Activated naive CD4-positive, alpha-beta T cell treated with anti-CD3 and anti-CD28 coated beads for 36 hours (primary cell): ENCODE results near the gene NCKAP5. TPM values are rescaled to one million over a fixed set of nuclear protein-coding genes. Genes with fewer than 3 reads are reported as not detected.

Source experiments
- CTCF ChIA-PET: fragments of 350-600 bp; sonication (Branson Sonifier 250); formaldehyde crosslinking; loops from one replicate; lab custom pipeline; 2021; ENCODE audit warnings: antibody characterized with exemption; lab: Charles Lee
- DNase-seq: peaks from one replicate; pipeline ENCODE4 v3.0.0-alpha.2; 2020
- H3K27ac Mint-ChIP-seq: one replicate; pipeline ENCODE4 v1.8.0; 2021; ENCODE audit warnings: mild to moderate bottlenecking, mixed read lengths
- H3K27me3 Mint-ChIP-seq: one replicate; pipeline ENCODE4 v1.8.0; 2021; ENCODE audit warnings: low read depth, mixed read lengths
- H3K36me3 Mint-ChIP-seq: one replicate; pipeline ENCODE4 v1.8.0; 2021; ENCODE audit warnings: low read depth, mixed read lengths
- H3K4me1 Mint-ChIP-seq: one replicate; pipeline ENCODE4 v1.8.0; 2021; ENCODE audit warnings: low read depth, mixed read lengths
- H3K4me3 Mint-ChIP-seq: one replicate; pipeline ENCODE4 v1.8.0; 2021; ENCODE audit warnings: mild to moderate bottlenecking, moderate library complexity, mixed read lengths
- H3K9me3 Mint-ChIP-seq: one replicate; pipeline ENCODE4 v1.8.0; 2021; ENCODE audit warnings: mixed read lengths
- intact Hi-C: fragments of 100-400 bp; cut with micrococcal nuclease; formaldehyde crosslinking; loops from one replicate; pipeline ENCODE4 v1.15.1; 2023
- total RNA-seq, 2 experiments: library from RNA; stranded (reverse); gene quantifications; one replicate each; pipeline ENCODE4 v1.2.3, GENCODE V29; 2021

NCKAP5 gene
- total RNA-seq, 2 experiments from 2014 or later, result not detected

DNA sequence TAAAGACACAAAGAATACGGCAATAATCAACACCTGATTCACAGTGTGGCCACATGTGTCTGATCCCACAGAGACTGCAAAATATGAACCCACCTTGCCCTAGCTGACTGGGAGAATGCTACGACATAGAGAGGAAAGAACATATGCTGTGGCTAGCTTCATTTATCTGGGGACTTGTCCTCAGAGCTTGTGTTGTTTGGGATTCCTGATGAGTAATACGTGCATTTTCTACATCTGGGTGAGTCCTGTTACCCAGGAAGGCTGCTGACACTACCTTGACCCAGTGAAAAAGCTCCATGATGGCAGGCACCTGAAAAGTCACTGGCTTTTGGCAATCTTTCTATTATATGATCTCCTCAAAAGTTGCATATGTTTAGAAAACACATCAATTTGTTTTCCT is 470.6 kb downstream of the NCKAP5 start:
- intact Hi-C loops, result no loop called here
- CTCF ChIA-PET, result no interaction called here
- H3K4me1 Mint-ChIP-seq, result no peaks in the 10 kb centered on the region
- H3K36me3 Mint-ChIP-seq, result no peaks in the 10 kb centered on the region
- H3K4me3 Mint-ChIP-seq, result no peak overlapping the region
- H3K9me3 Mint-ChIP-seq, result no peaks in the 10 kb centered on the region
- DNase-seq, result no peak
- no peaks in the 10 kb centered on the region for H3K27me3 Mint-ChIP-seq
- no peak overlapping the region for H3K27ac Mint-ChIP-seq

GRCh38 chr2:133092571-133092970 is 475.7 kb downstream of the NCKAP5 start:
- no peak for DNase-seq
- CTCF ChIA-PET, result no interaction called here

DNA sequence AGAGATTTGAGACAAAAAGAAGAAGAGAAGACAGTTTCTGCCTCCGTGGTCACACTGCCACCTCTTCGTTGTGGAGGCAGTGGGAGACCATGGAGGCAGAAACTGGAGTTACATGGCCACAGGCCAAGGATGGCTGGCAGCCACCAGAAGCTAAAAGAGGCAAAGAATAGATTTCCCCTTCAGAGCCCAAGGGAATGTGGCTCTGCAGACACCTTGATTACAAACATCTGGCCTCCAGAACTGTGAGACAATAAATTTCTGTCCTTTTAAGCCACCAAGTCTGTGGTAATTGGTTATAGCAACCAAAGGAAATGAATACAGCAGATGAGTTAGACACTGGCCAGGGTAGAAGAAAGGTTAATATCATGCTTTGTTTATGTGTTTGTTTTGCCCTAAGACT is 477.9 kb downstream of the NCKAP5 start:
- Mint-ChIP-seq H3K4me1 (no peaks in the 10 kb centered on the region), H3K27ac (no peak overlapping the region), H3K9me3 (peaks cover 1% of the 10 kb centered on the region), H3K36me3 (no peaks in the 10 kb centered on the region), H3K27me3 (no peaks in the 10 kb centered on the region), H3K4me3 (no peak overlapping the region)
- DNase-seq, result no peak
- intact Hi-C loops, result no loop called here
- CTCF ChIA-PET, result no interaction called here

More at GRCh38 chr2:133092571-133092970, 475.7 kb downstream of the NCKAP5 start:
- intact Hi-C loops, result no loop called here
- Mint-ChIP-seq H3K27me3 (no peaks in the 10 kb centered on the region), H3K27ac (no peak overlapping the region), H3K4me1 (no peaks in the 10 kb centered on the region), H3K36me3 (no peaks in the 10 kb centered on the region), H3K9me3 (no peaks in the 10 kb centered on the region), H3K4me3 (no peak overlapping the region)

DNA sequence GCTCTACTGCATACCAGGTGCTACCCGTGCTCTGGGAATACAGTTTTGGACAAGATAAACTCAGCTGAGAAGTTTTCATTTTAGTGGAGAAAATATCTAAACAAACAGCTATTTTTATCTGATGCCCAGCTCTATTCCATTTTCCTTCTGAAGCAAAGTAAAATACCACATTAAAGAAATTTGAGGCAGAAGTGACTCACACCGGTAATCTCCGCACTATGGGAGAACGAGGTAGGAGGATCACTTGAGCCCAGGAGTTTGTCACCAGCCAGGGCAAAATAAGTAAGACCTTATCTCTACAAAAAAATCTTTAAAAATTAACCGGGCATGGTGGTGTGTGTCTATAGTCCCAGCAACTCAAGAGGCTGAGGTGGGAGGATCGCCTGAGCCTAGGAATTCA is 482.1 kb downstream of the NCKAP5 start:
- H3K4me3 Mint-ChIP-seq, result no peak overlapping the region
- CTCF ChIA-PET, result no interaction called here
- peaks cover 4% of the 10 kb centered on the region for H3K9me3 Mint-ChIP-seq

DNA sequence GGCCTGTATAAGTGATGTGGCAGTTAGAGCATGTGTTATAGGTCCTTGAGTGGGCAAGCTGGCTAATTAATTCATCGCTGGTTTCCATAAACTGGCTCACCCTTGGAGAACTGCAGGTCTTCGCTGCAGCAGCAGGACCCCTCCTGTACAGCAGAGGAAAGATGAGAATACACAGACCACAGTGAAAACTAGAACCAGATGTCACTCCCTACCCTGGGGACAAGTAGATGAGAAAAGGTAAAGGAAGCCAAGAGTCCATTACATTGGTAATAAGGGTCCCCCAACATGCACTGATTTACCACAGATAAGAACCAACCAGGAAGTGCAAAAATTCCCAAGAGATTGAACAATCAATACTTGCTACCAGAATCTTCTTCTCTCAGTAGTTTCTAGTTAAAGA is 482.6 kb downstream of the NCKAP5 start:
- no peak for DNase-seq
- intact Hi-C loops, result no loop called here
- no peaks in the 10 kb centered on the region for H3K27me3 Mint-ChIP-seq
- no peak overlapping the region for H3K4me3 Mint-ChIP-seq
- no peaks in the 10 kb centered on the region for H3K36me3 Mint-ChIP-seq
- no peaks in the 10 kb centered on the region for H3K4me1 Mint-ChIP-seq
- no peak overlapping the region for H3K27ac Mint-ChIP-seq
- peaks cover 4% of the 10 kb centered on the region for H3K9me3 Mint-ChIP-seq
- CTCF ChIA-PET, result no interaction called here

More for the DNA sequence above, 482.1 kb downstream of the NCKAP5 start:
- Mint-ChIP-seq H3K4me1 (no peaks in the 10 kb centered on the region), H3K27ac (no peak overlapping the region), H3K27me3 (no peaks in the 10 kb centered on the region), H3K36me3 (no peaks in the 10 kb centered on the region)
- intact Hi-C loops, result no loop called here
- DNase-seq, result no peak

GRCh38 chr2:133082034-133082433 is 486.2 kb downstream of the NCKAP5 start:
- Mint-ChIP-seq H3K4me1 (no peaks in the 10 kb centered on the region), H3K27ac (no peak overlapping the region), H3K36me3 (no peaks in the 10 kb centered on the region), H3K27me3 (no peaks in the 10 kb centered on the region), H3K9me3 (peaks cover 4% of the 10 kb centered on the region), H3K4me3 (no peak overlapping the region)
- no peak for DNase-seq
- CTCF ChIA-PET, result no interaction called here
- intact Hi-C loops, result no loop called here

DNA sequence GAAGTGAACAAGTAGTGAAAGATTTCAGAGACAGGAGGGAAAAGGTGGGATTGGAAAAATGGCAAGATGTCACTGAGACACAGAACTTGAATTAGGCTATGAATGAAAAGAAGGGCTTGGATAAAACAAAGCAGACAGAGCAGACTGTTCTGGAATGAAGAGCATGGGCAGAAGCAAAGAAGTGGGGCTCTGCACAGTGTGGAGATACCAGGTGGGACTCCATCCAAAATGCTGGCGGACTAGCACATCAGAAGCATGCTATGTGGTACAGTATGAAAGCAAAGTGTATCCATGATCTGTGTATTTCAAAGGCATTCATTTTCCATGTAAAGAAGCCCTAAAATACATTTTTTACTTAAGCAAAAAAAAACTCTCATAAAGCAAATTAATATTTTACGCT is 487.4 kb downstream of the NCKAP5 start:
- H3K9me3 Mint-ChIP-seq, result peaks cover 3% of the 10 kb centered on the region
- H3K4me3 Mint-ChIP-seq, result no peak overlapping the region
- H3K36me3 Mint-ChIP-seq, result no peaks in the 10 kb centered on the region
- H3K27ac Mint-ChIP-seq, result no peak overlapping the region
- H3K4me1 Mint-ChIP-seq, result no peaks in the 10 kb centered on the region
- CTCF ChIA-PET, result no interaction called here
- no peak for DNase-seq
- intact Hi-C loops, result no loop called here
- no peaks in the 10 kb centered on the region for H3K27me3 Mint-ChIP-seq

- intact Hi-C loops, result no loop called here
- Mint-ChIP-seq H3K36me3 (no peaks in the 10 kb centered on the region), H3K9me3 (peaks cover 4% of the 10 kb centered on the region), H3K27me3 (no peaks in the 10 kb centered on the region), H3K27ac (no peak overlapping the region), H3K4me1 (no peaks in the 10 kb centered on the region), H3K4me3 (no peak overlapping the region)
- no peak for DNase-seq
- CTCF ChIA-PET, result no interaction called here
These were observed 489.4 kb downstream of the NCKAP5 start for GRCh38 chr2:133078667-133079411.

DNA sequence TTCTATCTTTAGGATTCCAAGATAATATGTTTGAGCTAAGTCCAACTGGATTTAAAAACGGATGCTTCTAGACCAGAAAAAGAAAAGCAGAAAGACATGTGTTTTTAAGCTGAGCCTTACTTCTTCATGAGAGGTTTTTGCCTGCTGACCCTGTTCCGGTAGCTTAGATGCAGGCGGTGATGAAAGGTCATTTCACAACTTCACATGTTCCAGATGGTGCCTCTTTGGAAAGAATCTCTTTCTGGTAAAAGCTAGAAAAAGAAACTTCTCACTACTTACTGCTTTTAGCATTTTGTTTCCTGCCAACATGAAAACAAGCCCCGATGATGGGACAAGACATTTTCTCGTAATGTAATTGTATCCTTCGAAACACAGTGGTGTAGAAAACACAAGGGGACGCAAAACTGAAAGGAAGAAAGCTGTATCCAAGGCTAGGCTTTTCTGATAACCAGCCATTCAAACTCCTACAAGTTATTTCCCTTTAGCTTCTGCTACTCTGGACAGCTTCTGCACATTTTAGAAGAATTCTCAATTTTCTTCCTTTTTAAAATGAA is 490.9 kb downstream of the NCKAP5 start:
- H3K36me3 Mint-ChIP-seq, result no peaks in the 10 kb centered on the region
- H3K9me3 Mint-ChIP-seq, result peaks cover 4% of the 10 kb centered on the region
- no peaks in the 10 kb centered on the region for H3K4me1 Mint-ChIP-seq
- CTCF ChIA-PET, result no interaction called here
- H3K27ac Mint-ChIP-seq, result no peak overlapping the region
- intact Hi-C loops, result no loop called here
- DNase-seq, result no peak
- H3K4me3 Mint-ChIP-seq, result no peak overlapping the region
- no peaks in the 10 kb centered on the region for H3K27me3 Mint-ChIP-seq

GRCh38 chr2:133072837-133073694 is 495.2 kb downstream of the NCKAP5 start:
- H3K9me3 Mint-ChIP-seq, result peaks cover 6% of the 10 kb centered on the region
- H3K27me3 Mint-ChIP-seq, result peaks cover 2% of the 10 kb centered on the region
- H3K27ac Mint-ChIP-seq, result no peak overlapping the region
- CTCF ChIA-PET, result no interaction called here
- H3K36me3 Mint-ChIP-seq, result no peaks in the 10 kb centered on the region
- intact Hi-C loops, result no loop called here
- no peak overlapping the region for H3K4me3 Mint-ChIP-seq
- no peak for DNase-seq
- no peaks in the 10 kb centered on the region for H3K4me1 Mint-ChIP-seq

GRCh38 chr2:133063775-133064174 is 504.5 kb downstream of the NCKAP5 start:
- peak; percentile 7 for DNase-seq
- intact Hi-C loops, result no loop called here
- Mint-ChIP-seq H3K4me1 (no peaks in the 10 kb centered on the region), H3K27ac (no peak overlapping the region), H3K9me3 (peaks cover 3% of the 10 kb centered on the region), H3K36me3 (no peaks in the 10 kb centered on the region), H3K27me3 (no peaks in the 10 kb centered on the region), H3K4me3 (no peak overlapping the region)
- CTCF ChIA-PET, result no interaction called here

DNA sequence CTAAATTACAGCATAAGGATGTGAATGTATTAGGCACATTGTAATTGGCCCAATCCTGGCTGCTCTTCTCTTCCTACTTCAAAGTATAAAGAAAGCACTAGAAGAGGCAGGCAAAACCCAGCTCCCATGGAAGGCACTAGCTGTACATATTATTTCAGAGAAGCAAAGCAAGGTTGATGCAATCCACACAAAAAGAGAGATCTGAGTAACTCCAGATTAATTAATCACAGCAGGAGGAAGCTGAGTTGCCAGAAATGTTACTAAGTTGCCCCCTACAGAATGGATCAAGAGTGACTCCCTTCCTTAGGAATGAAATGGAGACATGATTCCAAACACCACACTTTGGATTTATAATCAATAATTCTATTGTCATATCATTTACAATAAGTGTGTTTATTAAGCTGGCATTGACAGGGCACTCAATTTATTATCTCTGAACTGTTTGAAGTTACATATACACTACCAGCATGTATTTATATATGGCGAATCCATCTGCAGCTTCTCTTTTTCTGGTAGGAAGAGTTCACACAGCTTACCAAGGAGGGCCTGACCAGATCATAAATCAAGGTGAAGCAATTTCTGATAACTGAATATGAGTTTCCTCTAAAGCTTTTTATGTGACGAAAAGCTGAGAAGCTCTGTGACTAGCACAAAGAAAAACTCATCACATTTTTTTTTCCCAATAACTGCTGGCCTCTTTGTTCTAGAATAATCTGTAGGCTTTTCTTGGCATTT is 505.2 kb downstream of the NCKAP5 start:
- Mint-ChIP-seq H3K36me3 (no peaks in the 10 kb centered on the region), H3K4me3 (no peak overlapping the region), H3K9me3 (peaks cover 3% of the 10 kb centered on the region), H3K27me3 (no peaks in the 10 kb centered on the region), H3K27ac (no peak overlapping the region), H3K4me1 (no peaks in the 10 kb centered on the region)
- intact Hi-C loops, result no loop called here
- DNase-seq, result no peak
- CTCF ChIA-PET, result no interaction called here
